ENCODE data around the gene BCL2L12.
"Not testable (repeated sequence)": the region's sequence is repeated elsewhere in the genome, so short reads cannot be mapped to it uniquely, and the experiment has no call there.

The BCL2L12 gene

DNA sequence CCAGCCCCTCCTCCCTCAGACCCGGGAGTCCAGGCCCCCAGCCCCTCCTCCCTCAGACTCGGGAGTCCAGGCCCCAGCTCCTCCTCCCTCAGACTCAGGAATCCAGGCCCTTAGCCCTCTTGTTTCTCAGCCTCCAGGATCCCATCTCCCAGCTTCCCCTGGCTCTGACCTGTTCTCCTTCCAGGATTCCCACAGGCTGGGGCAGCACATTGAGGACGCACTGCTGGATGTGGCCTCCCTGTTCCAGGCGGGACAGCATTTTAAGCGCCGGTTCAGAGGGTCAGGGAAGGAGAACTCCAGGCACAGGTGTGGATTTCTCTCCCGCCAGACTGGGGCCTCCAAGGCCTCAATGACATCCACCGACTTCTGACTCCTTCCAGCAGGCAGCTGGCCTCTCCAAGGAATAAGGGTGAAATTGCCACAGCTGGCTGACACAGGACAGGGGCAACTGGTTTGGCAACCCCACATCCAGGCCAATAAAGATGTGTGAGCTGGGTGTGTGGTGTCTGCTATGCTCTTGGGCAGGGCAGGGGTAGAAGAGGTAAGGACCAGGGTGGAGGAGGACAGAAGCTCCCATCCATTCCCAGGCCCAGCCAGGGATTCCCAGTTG lies 47.6 kb downstream of the BCL2L12 start:
- Histone ChIP-seq H3K27me3 (ENCODE audit: insufficient read depth, low read length, poor library complexity) (no peaks in the 10 kb centered on the region), H3K4me2 (ENCODE audit: low read length) (no peak overlapping the region), H2BK15ac (replicated peaks; ENCODE audit: low read depth) (no peak overlapping the region), H3K18ac (ENCODE audit: low read length) (no peak overlapping the region), H3K23ac (ENCODE audit: low read length) (no peak overlapping the region), H3K4me3 (ENCODE audit: low read length) (no peak overlapping the region), H4K5ac (ENCODE audit: low read length) (no peak overlapping the region), H3K56ac (ENCODE audit: low read length) (no peak overlapping the region), H2BK120ac (ENCODE audit: low read depth, low read length) (no peak overlapping the region), H3K4ac (ENCODE audit: low read depth, low read length) (no peak overlapping the region), H2AK5ac (ENCODE audit: low read length) (no peak overlapping the region), H3K79me2 (ENCODE audit: control insufficient read depth, insufficient read depth, low read length) (no peaks in the 10 kb centered on the region), H4K8ac (ENCODE audit: low read depth, low read length) (no peak overlapping the region), H3K79me1 (ENCODE audit: low read length) (no peaks in the 10 kb centered on the region), H3K4me1 (ENCODE audit: control insufficient read depth, low read depth, low read length) (no peaks in the 10 kb centered on the region), H3K9ac (ENCODE audit: low read length) (no peak overlapping the region), H3K27ac (ENCODE audit: low read depth, low read length) (no peak overlapping the region), H2BK5ac (ENCODE audit: low read length) (no peak overlapping the region), H3K36me3 (ENCODE audit: control insufficient read depth, insufficient read depth, low read length) (no peaks in the 10 kb centered on the region)
- DNase-seq: no peak
- no CpG with 5 or more reads among the region's 8 CpGs for WGBS (ENCODE audit: extremely low coverage, insufficient coverage, low lambda C conversion rate)

DNA sequence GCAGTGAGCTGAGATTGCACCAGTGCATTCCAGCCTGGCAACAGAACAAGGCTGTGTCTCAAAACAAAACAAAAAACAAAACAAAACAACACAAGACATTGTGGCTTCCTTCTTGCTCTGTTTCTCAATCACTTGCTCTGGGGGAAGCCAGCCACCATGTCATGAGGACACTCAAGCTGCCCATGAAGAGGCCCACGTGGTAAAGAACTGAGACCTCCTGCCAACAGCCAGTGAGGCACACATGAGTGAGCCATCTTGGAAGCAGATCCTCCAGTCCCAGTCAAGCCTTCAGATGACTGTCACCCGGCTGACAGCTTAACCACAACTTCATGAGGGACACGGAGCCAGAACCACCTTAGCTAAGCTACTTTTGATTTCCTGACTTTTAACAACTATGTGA lies 50.4 kb downstream of the BCL2L12 start:
- H3K56ac ChIP-seq (ENCODE audit: low read length): no peak overlapping the region
- no peak overlapping the region for H3K18ac ChIP-seq (ENCODE audit: low read length)
- no peak overlapping the region for H3K23ac ChIP-seq (ENCODE audit: low read length)
- no peaks in the 10 kb centered on the region for H3K4me1 ChIP-seq (ENCODE audit: control insufficient read depth, low read depth, low read length)
- no peak overlapping the region for H3K27ac ChIP-seq (ENCODE audit: low read depth, low read length)
- no peak overlapping the region for H3K9ac ChIP-seq (ENCODE audit: low read length)
- no peak overlapping the region for H2BK5ac ChIP-seq (ENCODE audit: low read length)
- H2BK120ac ChIP-seq (ENCODE audit: low read depth, low read length): no peak overlapping the region
- no peak overlapping the region for H3K4ac ChIP-seq (ENCODE audit: low read depth, low read length)
- H2AK5ac ChIP-seq (ENCODE audit: low read length): no peak overlapping the region
- no peaks in the 10 kb centered on the region for H3K79me2 ChIP-seq (ENCODE audit: control insufficient read depth, insufficient read depth, low read length)
- no peaks in the 10 kb centered on the region for H3K79me1 ChIP-seq (ENCODE audit: low read length)
- H3K36me3 ChIP-seq (ENCODE audit: control insufficient read depth, insufficient read depth, low read length): no peaks in the 10 kb centered on the region
- no peak for DNase-seq
- H2BK15ac ChIP-seq (replicated peaks; ENCODE audit: low read depth): no peak overlapping the region
- H3K4me2 ChIP-seq (ENCODE audit: low read length): no peak overlapping the region
- H4K5ac ChIP-seq (ENCODE audit: low read length): no peak overlapping the region
- H3K27me3 ChIP-seq (ENCODE audit: insufficient read depth, low read length, poor library complexity): no peaks in the 10 kb centered on the region
- no peak overlapping the region for H3K4me3 ChIP-seq (ENCODE audit: low read length)
- no peak overlapping the region for H4K8ac ChIP-seq (ENCODE audit: low read depth, low read length)
- no CpG with 5 or more reads among the region's 3 CpGs for WGBS (ENCODE audit: extremely low coverage, insufficient coverage, low lambda C conversion rate)

DNA sequence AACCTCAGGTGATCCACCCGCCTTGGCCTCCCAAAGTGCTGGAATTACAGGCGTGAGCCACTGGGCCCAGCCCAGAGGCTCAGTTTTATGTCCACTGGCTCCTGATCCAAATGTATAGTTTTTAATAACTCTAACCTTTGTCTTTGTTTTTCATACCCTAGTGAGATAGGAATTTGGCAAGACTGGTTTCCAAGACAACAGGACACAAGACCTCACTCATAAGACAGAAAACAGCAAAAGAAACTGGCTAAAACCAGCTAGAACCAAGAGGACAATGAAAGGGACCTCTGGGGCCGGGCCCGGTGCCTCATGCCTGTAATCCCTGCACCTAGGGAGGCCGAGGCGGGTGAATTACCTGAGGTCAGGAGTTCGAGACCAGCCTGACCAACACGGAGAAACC lies 52.8 kb downstream of the BCL2L12 start:
- H3K4me1 ChIP-seq (ENCODE audit: control insufficient read depth, low read depth, low read length): no peaks in the 10 kb centered on the region
- no peak overlapping the region for H3K4me3 ChIP-seq (ENCODE audit: low read length)
- H2BK15ac ChIP-seq (replicated peaks; ENCODE audit: low read depth): no peak overlapping the region
- H2BK120ac ChIP-seq (ENCODE audit: low read depth, low read length): no peak overlapping the region
- no peak overlapping the region for H3K23ac ChIP-seq (ENCODE audit: low read length)
- H3K18ac ChIP-seq (ENCODE audit: low read length): no peak overlapping the region
- H4K5ac ChIP-seq (ENCODE audit: low read length): no peak overlapping the region
- H3K4ac ChIP-seq (ENCODE audit: low read depth, low read length): no peak overlapping the region
- H2BK5ac ChIP-seq (ENCODE audit: low read length): no peak overlapping the region
- DNase-seq: peak; percentile 50
- no peak overlapping the region for H3K27ac ChIP-seq (ENCODE audit: low read depth, low read length)
- no peak overlapping the region for H3K9ac ChIP-seq (ENCODE audit: low read length)
- no CpG with 5 or more reads among the region's 8 CpGs for WGBS (ENCODE audit: extremely low coverage, insufficient coverage, low lambda C conversion rate)
- H3K4me2 ChIP-seq (ENCODE audit: low read length): no peak overlapping the region
- H3K79me2 ChIP-seq (ENCODE audit: control insufficient read depth, insufficient read depth, low read length): no peaks in the 10 kb centered on the region
- no peak overlapping the region for H4K8ac ChIP-seq (ENCODE audit: low read depth, low read length)
- H2AK5ac ChIP-seq (ENCODE audit: low read length): no peak overlapping the region
- H3K27me3 ChIP-seq (ENCODE audit: insufficient read depth, low read length, poor library complexity): no peaks in the 10 kb centered on the region
- no peaks in the 10 kb centered on the region for H3K79me1 ChIP-seq (ENCODE audit: low read length)
- H3K56ac ChIP-seq (ENCODE audit: low read length): no peak overlapping the region
- no peaks in the 10 kb centered on the region for H3K36me3 ChIP-seq (ENCODE audit: control insufficient read depth, insufficient read depth, low read length)

GRCh38 chr19:49718991-49719390 lies 53.3 kb downstream of the BCL2L12 start:
- Histone ChIP-seq H3K4me2 (ENCODE audit: low read length) (no peak overlapping the region), H3K18ac (ENCODE audit: low read length) (no peak overlapping the region), H3K4me3 (ENCODE audit: low read length) (no peak overlapping the region), H3K36me3 (ENCODE audit: control insufficient read depth, insufficient read depth, low read length) (no peaks in the 10 kb centered on the region), H4K8ac (ENCODE audit: low read depth, low read length) (no peak overlapping the region), H3K9ac (ENCODE audit: low read length) (no peak overlapping the region), H2BK5ac (ENCODE audit: low read length) (no peak overlapping the region), H3K79me1 (ENCODE audit: low read length) (no peaks in the 10 kb centered on the region), H3K79me2 (ENCODE audit: control insufficient read depth, insufficient read depth, low read length) (no peaks in the 10 kb centered on the region), H2BK15ac (replicated peaks; ENCODE audit: low read depth) (no peak overlapping the region), H3K23ac (ENCODE audit: low read length) (no peak overlapping the region), H2BK120ac (ENCODE audit: low read depth, low read length) (no peak overlapping the region), H2AK5ac (ENCODE audit: low read length) (no peak overlapping the region), H3K4ac (ENCODE audit: low read depth, low read length) (no peak overlapping the region), H4K5ac (ENCODE audit: low read length) (no peak overlapping the region), H3K27me3 (ENCODE audit: insufficient read depth, low read length, poor library complexity) (no peaks in the 10 kb centered on the region), H3K56ac (ENCODE audit: low read length) (no peak overlapping the region), H3K4me1 (ENCODE audit: control insufficient read depth, low read depth, low read length) (no peaks in the 10 kb centered on the region), H3K27ac (ENCODE audit: low read depth, low read length) (no peak overlapping the region)
- peak; percentile 55 for DNase-seq
- no CpG with 5 or more reads among the region's 6 CpGs for WGBS (ENCODE audit: extremely low coverage, insufficient coverage, low lambda C conversion rate)

- H2BK120ac ChIP-seq (ENCODE audit: low read depth, low read length); H3K79me2 ChIP-seq (ENCODE audit: control insufficient read depth, insufficient read depth, low read length); H4K8ac ChIP-seq (ENCODE audit: low read depth, low read length); H2AK5ac ChIP-seq (ENCODE audit: low read length); H2BK5ac ChIP-seq (ENCODE audit: low read length); H3K4ac ChIP-seq (ENCODE audit: low read depth, low read length); H3K79me1 ChIP-seq (ENCODE audit: low read length); H3K4me2 ChIP-seq (ENCODE audit: low read length); H3K4me3 ChIP-seq (ENCODE audit: low read length); H3K18ac ChIP-seq (ENCODE audit: low read length); H3K4me1 ChIP-seq (ENCODE audit: control insufficient read depth, low read depth, low read length); H3K56ac ChIP-seq (ENCODE audit: low read length); H2BK15ac ChIP-seq (replicated peaks; ENCODE audit: low read depth); H3K27ac ChIP-seq (ENCODE audit: low read depth, low read length); H3K36me3 ChIP-seq (ENCODE audit: control insufficient read depth, insufficient read depth, low read length); H3K27me3 ChIP-seq (ENCODE audit: insufficient read depth, low read length, poor library complexity); H3K9ac ChIP-seq (ENCODE audit: low read length); H4K5ac ChIP-seq (ENCODE audit: low read length); H3K23ac ChIP-seq (ENCODE audit: low read length); DNase-seq: not testable (repeated sequence)
- WGBS (ENCODE audit: extremely low coverage, insufficient coverage, low lambda C conversion rate): no CpG with 5 or more reads among the region's 22 CpGs
Measured at GRCh38 chr19:49719420-49719819, 53.7 kb downstream of the BCL2L12 start.
